ENCODE data around the gene HIP1R.
"Not testable (repeated sequence)": the region's sequence is repeated elsewhere in the genome, so short reads cannot be mapped to it uniquely, and the experiment has no call there.

The HIP1R gene, protein sequence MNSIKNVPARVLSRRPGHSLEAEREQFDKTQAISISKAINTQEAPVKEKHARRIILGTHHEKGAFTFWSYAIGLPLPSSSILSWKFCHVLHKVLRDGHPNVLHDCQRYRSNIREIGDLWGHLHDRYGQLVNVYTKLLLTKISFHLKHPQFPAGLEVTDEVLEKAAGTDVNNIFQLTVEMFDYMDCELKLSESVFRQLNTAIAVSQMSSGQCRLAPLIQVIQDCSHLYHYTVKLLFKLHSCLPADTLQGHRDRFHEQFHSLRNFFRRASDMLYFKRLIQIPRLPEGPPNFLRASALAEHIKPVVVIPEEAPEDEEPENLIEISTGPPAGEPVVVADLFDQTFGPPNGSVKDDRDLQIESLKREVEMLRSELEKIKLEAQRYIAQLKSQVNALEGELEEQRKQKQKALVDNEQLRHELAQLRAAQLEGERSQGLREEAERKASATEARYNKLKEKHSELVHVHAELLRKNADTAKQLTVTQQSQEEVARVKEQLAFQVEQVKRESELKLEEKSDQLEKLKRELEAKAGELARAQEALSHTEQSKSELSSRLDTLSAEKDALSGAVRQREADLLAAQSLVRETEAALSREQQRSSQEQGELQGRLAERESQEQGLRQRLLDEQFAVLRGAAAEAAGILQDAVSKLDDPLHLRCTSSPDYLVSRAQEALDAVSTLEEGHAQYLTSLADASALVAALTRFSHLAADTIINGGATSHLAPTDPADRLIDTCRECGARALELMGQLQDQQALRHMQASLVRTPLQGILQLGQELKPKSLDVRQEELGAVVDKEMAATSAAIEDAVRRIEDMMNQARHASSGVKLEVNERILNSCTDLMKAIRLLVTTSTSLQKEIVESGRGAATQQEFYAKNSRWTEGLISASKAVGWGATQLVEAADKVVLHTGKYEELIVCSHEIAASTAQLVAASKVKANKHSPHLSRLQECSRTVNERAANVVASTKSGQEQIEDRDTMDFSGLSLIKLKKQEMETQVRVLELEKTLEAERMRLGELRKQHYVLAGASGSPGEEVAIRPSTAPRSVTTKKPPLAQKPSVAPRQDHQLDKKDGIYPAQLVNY

DNA sequence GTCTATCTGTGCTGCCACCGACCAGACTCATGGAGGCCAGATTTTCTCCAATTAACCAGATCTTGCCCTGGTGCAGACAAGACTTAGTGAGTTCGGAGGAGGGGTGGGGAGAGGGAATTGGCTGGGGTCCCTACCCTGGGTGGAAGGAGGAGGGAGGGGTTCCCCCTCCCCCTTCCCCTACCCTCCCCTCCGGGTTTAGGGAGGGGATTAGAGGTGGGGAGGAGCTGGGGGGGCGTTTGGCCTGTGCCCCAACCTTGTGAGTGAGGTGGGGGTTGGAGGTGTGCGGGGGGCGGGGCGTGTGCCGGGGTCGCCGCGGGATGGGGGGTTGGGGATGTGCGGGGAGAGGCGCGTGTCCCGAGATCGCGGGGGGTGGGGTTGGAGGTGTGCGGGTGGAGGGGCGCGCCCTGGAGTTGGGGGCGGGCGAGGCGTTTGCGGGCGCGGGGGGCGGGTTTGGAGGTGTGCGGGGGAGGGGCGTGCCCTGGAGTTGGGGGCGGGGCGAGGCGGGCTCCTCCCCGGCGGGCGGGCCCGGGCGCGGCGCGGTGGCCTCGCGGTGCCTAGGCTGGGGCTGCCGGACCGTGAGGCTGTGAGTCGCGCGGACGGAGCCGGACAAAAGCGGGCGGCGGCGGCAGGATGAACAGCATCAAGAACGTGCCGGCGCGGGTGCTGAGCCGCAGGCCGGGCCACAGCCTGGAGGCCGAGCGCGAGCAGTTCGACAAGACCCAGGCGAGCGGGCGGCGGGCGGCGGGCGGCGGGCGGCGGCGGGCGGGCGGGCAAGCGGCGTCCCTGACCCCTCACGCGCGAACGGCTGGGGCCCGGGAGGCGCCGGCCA is at the start of gene HIP1R:
HIP1R (plus strand) TSS at position 537 of the 829 bp plus-strand sequence; CDS start at position 631, 94 bp downstream.
- no peak for DNase-seq (ENCODE audit: low read depth)

DNA sequence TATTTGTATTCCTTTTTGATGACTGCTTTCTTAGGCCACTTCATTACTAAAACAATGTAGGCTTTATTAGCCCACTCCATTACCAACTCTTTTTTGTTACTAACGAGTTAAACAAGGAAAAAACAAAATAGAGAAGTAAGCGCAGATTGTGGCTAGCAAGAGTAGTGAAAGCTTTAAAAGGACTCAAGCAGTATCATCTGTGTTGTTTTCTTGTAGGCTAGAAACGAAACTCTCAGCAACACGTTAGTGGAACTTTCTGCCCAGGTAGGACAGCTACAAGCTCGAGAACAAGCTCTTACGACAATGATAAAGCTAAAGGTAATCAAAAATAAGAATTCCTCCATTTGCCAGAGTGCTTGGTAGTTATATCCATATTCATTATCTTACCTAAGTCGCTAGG is 49.8 kb upstream of the HIP1R start:
- DNase-seq (ENCODE audit: low read depth): no peak

DNA sequence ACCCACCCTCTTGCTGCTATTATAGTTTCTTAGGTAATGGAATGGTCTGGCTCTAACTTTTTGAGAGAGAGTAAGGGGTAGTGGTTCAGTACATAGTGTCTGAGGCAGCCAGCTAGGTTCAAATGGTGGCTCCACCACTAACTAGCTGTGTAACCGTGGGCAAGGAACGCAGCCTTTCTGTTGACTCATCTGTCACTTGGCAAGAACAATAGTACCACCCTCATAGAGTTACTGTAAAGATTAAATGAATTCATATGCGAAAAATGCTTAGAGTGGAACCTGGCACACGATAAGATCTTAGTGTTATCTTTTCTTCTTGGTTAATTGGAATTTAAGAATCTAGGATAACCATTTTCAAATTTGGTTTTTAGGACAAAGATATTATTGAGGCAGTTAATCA is 46.9 kb upstream of the HIP1R start:
- DNase-seq (ENCODE audit: low read depth): no peak

DNA sequence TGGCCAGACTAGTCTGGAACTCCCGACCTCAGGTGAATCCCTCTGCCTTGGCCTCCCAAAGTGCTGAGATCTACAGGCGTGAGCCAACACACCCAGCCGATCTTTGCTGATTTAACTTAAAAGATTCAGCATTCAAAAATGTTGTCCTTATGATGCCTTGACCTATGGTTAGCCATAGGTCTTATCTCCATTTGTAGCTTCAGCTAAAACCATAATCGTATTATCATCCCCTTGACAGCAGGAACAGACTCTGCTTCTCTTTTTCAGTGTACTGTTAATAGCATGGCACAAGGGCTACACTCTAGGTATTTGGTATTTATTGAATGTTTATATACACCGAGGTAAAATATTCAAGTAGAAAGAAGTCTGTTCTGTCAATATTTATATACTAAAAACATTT is 45.6 kb upstream of the HIP1R start:
- no peak for DNase-seq (ENCODE audit: low read depth)

- DNase-seq (ENCODE audit: low read depth): peak; percentile 34
These were observed 44.7 kb upstream of the HIP1R start for GRCh38 chr12:122790393-122791075.

DNA sequence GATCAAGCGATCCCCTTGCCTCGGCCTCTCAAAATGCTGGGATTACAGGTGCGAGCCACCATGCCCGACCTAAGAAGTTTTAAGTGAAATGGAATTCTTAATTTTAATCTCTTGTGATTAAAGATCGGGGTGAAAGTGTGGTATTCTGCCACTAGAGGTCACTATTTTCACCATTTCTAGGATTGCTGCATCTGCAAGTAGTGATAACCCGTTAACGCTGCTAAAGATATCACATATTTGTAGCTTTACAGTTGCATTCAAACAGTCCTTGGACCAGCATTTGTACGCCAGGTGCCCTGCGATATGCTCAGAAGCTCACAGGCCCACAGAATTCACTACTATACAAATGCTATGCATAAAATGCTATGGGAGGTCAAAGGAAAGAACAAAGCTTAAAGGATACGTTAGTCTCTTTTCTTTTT is 41.6 kb upstream of the HIP1R start:
- DNase-seq (ENCODE audit: low read depth): no peak

DNA sequence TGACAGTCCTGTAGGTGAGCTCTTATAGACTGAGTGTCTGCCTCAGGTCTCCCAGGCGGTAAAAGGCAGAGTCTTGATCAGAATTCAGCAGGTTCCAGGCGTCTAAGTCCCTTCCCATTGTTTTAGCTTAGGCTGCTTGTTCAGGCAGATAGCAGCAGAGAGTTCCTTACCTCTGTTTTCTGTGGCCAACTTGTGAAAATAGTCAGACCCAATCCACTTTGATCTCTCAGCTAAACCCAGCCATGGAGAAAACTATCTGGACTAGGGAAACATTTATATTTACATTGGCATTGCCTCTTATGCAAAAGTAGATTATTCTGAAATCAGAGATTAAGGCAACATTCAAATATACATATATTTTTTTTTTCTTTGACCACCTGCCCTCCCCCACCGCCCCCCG is 39.5 kb upstream of the HIP1R start:
- no peak for DNase-seq (ENCODE audit: low read depth)

DNA sequence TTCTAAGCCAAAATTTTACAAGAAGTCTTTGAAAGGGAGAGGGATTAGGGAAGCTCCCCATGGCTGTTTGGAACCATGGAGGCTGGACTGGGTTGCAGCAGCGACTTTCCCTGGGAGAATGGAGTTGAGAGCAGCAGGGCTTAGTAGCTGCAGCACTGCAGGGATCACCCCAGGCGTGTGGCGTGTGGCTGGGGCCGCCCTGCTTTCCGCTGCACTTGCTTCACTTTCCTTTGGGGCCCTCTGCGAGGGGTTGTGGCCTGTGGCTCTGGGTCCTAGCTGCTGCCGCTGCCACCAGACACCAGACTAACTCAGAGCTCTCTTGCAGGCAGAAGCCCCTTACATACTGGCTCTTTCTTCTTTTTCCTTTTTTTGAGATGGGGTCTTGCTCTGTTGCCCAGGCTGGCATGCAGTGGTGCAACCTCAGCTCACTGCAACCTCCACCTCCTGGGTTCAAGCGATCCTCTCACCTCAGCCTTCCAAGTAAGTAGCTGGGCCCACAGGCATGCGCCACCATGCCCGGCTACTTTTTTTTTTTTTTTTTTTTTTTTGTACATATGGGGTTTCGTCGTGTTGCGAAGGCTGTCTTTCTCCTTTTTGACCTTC is 35.5 kb upstream of the HIP1R start:
- no peak for DNase-seq (ENCODE audit: low read depth)

DNA sequence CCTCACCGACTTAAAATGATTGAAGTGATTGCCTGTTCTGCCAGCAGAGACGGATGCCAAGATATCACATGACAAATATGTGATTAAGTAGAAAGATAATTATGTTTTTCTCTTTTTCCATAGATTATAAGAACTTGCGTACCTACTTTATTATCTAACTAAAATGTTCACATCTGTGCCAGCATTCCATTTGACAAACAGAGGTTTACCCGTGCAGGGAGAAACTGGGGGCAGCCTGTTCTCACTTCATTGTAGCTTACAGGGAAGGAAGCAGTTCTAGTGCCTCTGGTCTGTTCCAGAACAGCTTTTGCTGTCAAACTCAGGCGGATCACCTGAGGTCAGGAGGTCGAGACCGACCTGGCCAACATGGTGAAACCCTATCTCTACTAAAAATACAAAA is 31.3 kb upstream of the HIP1R start:
- DNase-seq (ENCODE audit: low read depth): no peak

- not testable (repeated sequence) for DNase-seq (ENCODE audit: low read depth)
These were observed 30.3 kb upstream of the HIP1R start for GRCh38 chr12:122804957-122805356.

- no peak for DNase-seq (ENCODE audit: low read depth)
These were observed 27.6 kb upstream of the HIP1R start for GRCh38 chr12:122807651-122808050.

GRCh38 chr12:122811777-122812176 is 23.5 kb upstream of the HIP1R start:
- no peak for DNase-seq (ENCODE audit: low read depth)

DNA sequence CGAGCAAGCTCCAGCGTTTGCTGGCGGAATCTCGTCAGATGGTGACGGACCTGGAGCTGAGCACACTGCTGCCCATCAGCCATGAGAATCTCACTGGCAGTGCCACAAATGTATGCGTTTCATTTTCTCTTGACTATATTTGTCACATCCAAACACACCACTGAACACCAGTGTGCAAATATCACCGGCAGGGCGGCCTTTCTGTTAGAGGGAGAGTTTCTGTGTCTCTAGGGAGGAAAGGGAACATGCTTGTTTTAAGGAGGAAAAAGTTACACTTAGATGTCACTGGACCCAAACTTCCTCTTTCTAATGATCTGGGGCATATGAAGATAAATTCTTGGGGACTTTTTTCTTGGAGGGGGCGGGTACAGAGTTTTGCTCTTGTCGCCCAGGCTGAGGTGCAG is 21.9 kb upstream of the HIP1R start:
- no peak for DNase-seq (ENCODE audit: low read depth)

- DNase-seq (ENCODE audit: low read depth): no peak
These were observed 16.0 kb upstream of the HIP1R start for GRCh38 chr12:122819209-122819785.

DNA sequence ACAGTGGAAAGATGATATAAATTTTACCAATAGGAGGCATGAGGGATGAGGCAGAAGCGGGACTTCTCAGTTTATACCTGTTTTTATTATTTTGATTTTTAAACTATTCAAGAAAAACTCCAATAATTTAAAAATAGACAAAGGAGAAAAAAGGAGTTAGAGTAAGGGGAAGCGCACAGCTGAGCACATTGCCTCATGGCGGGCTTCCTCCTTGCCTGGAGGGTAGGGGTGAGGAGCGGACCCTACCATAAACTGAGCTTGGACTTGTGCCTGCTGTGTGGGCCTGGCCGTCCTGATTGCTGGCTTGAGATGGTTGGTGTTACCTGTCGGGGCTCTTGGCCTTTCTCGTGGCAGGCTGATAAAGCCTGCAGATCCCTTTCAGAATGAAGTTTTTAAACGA is 15.1 kb upstream of the HIP1R start:
- no peak for DNase-seq (ENCODE audit: low read depth)

GRCh38 chr12:122820838-122821271 is 14.4 kb upstream of the HIP1R start:
- no peak for DNase-seq (ENCODE audit: low read depth)

DNA sequence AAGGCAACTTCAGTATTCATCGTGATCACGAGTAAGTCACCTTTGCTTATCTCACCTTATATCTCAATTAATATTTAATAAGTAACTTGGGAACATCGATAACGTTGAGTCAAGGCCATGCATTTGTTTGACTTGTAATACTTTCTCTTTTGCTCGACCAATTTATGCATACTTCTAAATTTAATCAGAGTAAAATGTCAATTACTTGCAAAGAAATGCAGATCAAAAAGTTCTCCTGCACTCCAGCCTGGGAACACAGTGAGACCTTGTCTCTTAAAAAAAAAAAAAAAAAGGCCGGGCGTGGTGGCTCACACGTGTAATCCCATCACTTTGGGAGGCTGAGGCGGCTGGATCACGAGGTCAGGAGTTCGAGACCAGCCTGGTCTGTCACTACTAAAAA is 11.8 kb upstream of the HIP1R start:
- no peak for DNase-seq (ENCODE audit: low read depth)

GRCh38 chr12:122825773-122826724 is 9.2 kb upstream of the HIP1R start:
- no peak for DNase-seq (ENCODE audit: low read depth)

GRCh38 chr12:122827258-122827657 is 8.0 kb upstream of the HIP1R start:
- no peak for DNase-seq (ENCODE audit: low read depth)

Measured in GM04504 (cell line).